ENCODE results near the gene DDX55. TPM values are rescaled to one million over a fixed set of nuclear protein-coding genes. Genes with fewer than 3 reads are reported as not detected.
A peak's percentile ranks its signal among the peaks of the same experiment; 100 is the strongest.

DDX55 gene
- total and polyA plus RNA-seq, 7 donors = 4.2 to 10.5 (median 6.4) TPM

GRCh38 chr12:123580772-123581171 is 21.1 kb upstream of the DDX55 start:
- intact Hi-C loops (cut with DNase I) = loop anchor here (5.0 kb wide), 3 partner anchors 48 to 313 kb away; partner anchors contain the start of genes RILPL1 (in 2 of the 2) and SNRNP35 (in 1 of the 2)
- ATAC-seq = no peak
- WGBS, 3 donors = 90 to 95% (median 94%) methylated on average over 4 of the region's 4 CpGs

GRCh38 chr12:123591702-123592481 is 10.0 kb upstream of the DDX55 start:
- intact Hi-C loops (cut with DNase I) = no loop called here
- DNase-seq = no peak
- Histone ChIP-seq H3K4me3 (no peak overlapping the region), H3K4me1 (peaks cover 22% of the 10 kb centered on the region), H3K9me3 (no peaks in the 10 kb centered on the region), H3K36me3 (ENCODE audit: insufficient read depth in 1 of 2, low read depth in 1 of 2) (peaks cover 13 to 100% of the 10 kb centered on the region in 2 donors), H3K27me3 (ENCODE audit: insufficient read depth in 3 of 3, low read length in 2 of 3) (no peaks in the 10 kb centered on the region), H3K27ac (no peak overlapping the region)
- 81 to 83% (median 81%) methylated on average over 8 of the region's 8 CpGs for WGBS, 3 donors
- TF ChIP-seq CTCF (IDR thresholded peaks at IDR 0.05) = no peak
- ATAC-seq = no peak

More at GRCh38 chr12:123580772-123581171, 21.1 kb upstream of the DDX55 start:
- no peaks in the 10 kb centered on the region for H3K27me3 ChIP-seq (ENCODE audit: insufficient read depth in 3 of 3, low read length in 2 of 3)
- DNase-seq = no peak
- H3K9me3 ChIP-seq = no peaks in the 10 kb centered on the region
- H3K27ac ChIP-seq = peak overlapping the region; percentile 85
- H3K36me3 ChIP-seq (ENCODE audit: insufficient read depth in 1 of 2, low read depth in 1 of 2) = no peaks in the 10 kb centered on the region
- TF ChIP-seq CTCF (IDR thresholded peaks at IDR 0.05) = no peak
- H3K4me3 ChIP-seq = no peak overlapping the region
- peaks cover 21% of the 10 kb centered on the region for H3K4me1 ChIP-seq

- H3K36me3 ChIP-seq (ENCODE audit: insufficient read depth in 1 of 2, low read depth in 1 of 2) = peaks cover 6 to 85% of the 10 kb centered on the region in 2 donors
These were observed 6.2 kb upstream of the DDX55 start for GRCh38 chr12:123595729-123596128.

GRCh38 chr12:123597100-123597499 is 4.8 kb upstream of the DDX55 start:
- DNase-seq (no peak), ATAC-seq (no peak)
- Histone ChIP-seq H3K27ac (no peak overlapping the region), H3K9me3 (no peaks in the 10 kb centered on the region), H3K4me3 (no peak overlapping the region), H3K4me1 (no peaks in the 10 kb centered on the region), H3K36me3 (ENCODE audit: insufficient read depth in 1 of 2, low read depth in 1 of 2) (peaks cover under 1 to 71% of the 10 kb centered on the region in 2 donors), H3K27me3 (ENCODE audit: insufficient read depth in 3 of 3, low read length in 2 of 3) (no peaks in the 10 kb centered on the region)
- intact Hi-C loops (cut with DNase I) = loop anchor here in 1 of 2 donors (5.0 kb wide), 1 partner anchor 270 kb away; no protein-coding TSS in a partner anchor
- no peak for TF ChIP-seq CTCF (IDR thresholded peaks at IDR 0.05)
- 72 to 89% (median 76%) methylated on average over 3 of the region's 3 CpGs for WGBS, 3 donors

More at GRCh38 chr12:123595729-123596128, 6.2 kb upstream of the DDX55 start:
- no peaks in the 10 kb centered on the region for H3K4me1 ChIP-seq
- H3K4me3 ChIP-seq = no peak overlapping the region
- DNase-seq = no peak
- H3K27me3 ChIP-seq (ENCODE audit: insufficient read depth in 3 of 3, low read length in 2 of 3) = no peaks in the 10 kb centered on the region
- no peaks in the 10 kb centered on the region for H3K9me3 ChIP-seq
- no peak for ATAC-seq
- no peak overlapping the region for H3K27ac ChIP-seq
- no peak for TF ChIP-seq CTCF (IDR thresholded peaks at IDR 0.05)
- intact Hi-C loops (cut with DNase I) = loop anchor here in 1 of 2 donors (5.0 kb wide), 1 partner anchor 268 kb away; no protein-coding TSS in a partner anchor
